OCI-LY7 (cell line): ENCODE data around the gene TASOR2. TPM values are rescaled to one million over a fixed set of nuclear protein-coding genes. Genes with fewer than 3 reads are reported as not detected.

Experiments used
- BruUV-seq: library from RNA; stranded (reverse); fragments of 400-500 nt; replicated peaks from 2 replicates; lab custom pipeline; 2021; lab: Mats Ljungman, UMichigan
- CTCF ChIA-PET: fragments of 300-600 bp; sonication (Branson Sonifier 250); formaldehyde crosslinking; loops from one replicate; lab custom pipeline; 2022; ENCODE audit warnings: antibody characterized with exemption; ENCODE audit not compliant: unreplicated experiment; lab: Charles Lee
- POLR2A ChIA-PET: fragments of 300-600 bp; sonication (Branson Sonifier 250); formaldehyde crosslinking; loops from one replicate; lab custom pipeline; 2022; ENCODE audit warnings: antibody characterized with exemption; lab: Charles Lee
- DNase-seq: peaks from one replicate; pipeline ENCODE4 v3.0.0-alpha.2; 2015; ENCODE audit warnings: low spot score
- H2AFZ ChIP-seq: fragments of 200-600 bp; sonication (generic), shearing (Covaris generic); 2 replicates; pipeline ENCODE4 v1.6.1; 2014; ENCODE audit warnings: mild to moderate bottlenecking, antibody characterized with exemption, low read length, moderate library complexity
- H3K27ac ChIP-seq: fragments of 200-600 bp; sonication (generic); 2 replicates; pipeline ENCODE4 v1.5.1; 2014; ENCODE audit warnings: mixed run types, low read depth, mild to moderate bottlenecking, moderate library complexity, low read length, inconsistent platforms; ENCODE audit not compliant: poor library complexity, severe bottlenecking
- H3K36me3 ChIP-seq: fragments of 200-600 bp; sonication (generic); 2 replicates; pipeline ENCODE4 v1.6.1; 2014; ENCODE audit warnings: mild to moderate bottlenecking, antibody characterized with exemption, low read length, moderate library complexity, mixed read lengths; ENCODE audit not compliant: insufficient read depth
- H3K4me1 ChIP-seq: fragments of 200-600 bp; sonication (generic); 2 replicates; pipeline ENCODE4 v1.5.1; 2014; ENCODE audit warnings: mild to moderate bottlenecking, low read length; ENCODE audit not compliant: insufficient read depth, poor library complexity, severe bottlenecking
- H3K4me2 ChIP-seq: fragments of 200-600 bp; sonication (generic); 2 replicates; pipeline ENCODE4 v1.6.1; 2014; ENCODE audit warnings: mild to moderate bottlenecking, low read length
- H3K4me3 ChIP-seq: fragments of 200-600 bp; sonication (generic); 2 replicates; pipeline ENCODE4 v1.5.1; 2014; ENCODE audit warnings: mild to moderate bottlenecking, low read depth, low read length; ENCODE audit not compliant: poor library complexity, severe bottlenecking
- H3K79me2 ChIP-seq: fragments of 200-600 bp; sonication (generic); 2 replicates; pipeline ENCODE4 v1.6.1; 2016; ENCODE audit warnings: low read depth, mild to moderate bottlenecking, low read length, moderate library complexity, mixed read lengths; ENCODE audit not compliant: insufficient read depth
- H3K9me2 ChIP-seq: fragments of 200-600 bp; sonication (generic); 2 replicates; pipeline ENCODE4 v1.6.1; 2016; ENCODE audit warnings: mild to moderate bottlenecking, low read length, mixed read lengths; ENCODE audit not compliant: insufficient read depth
- H3K9me3 ChIP-seq: fragments of 200-600 bp; sonication (generic); 2 replicates; pipeline ENCODE4 v1.6.1; 2014; ENCODE audit warnings: mild to moderate bottlenecking, mixed run types, low read length, mixed read lengths
- H4K20me1 ChIP-seq: fragments of 200-600 bp; sonication (generic); 2 replicates; pipeline ENCODE4 v1.6.1; 2014; ENCODE audit warnings: mild to moderate bottlenecking, antibody characterized with exemption, low read length, moderate library complexity, mixed read lengths; ENCODE audit not compliant: insufficient read depth
- EZH2phosphoT487 ChIP-seq: fragments of 200-600 bp; sonication (generic); IDR thresholded peaks from 2 replicates; pipeline ENCODE4 v1.6.1; 2018; ENCODE audit warnings: low read depth, borderline replicate concordance, mild to moderate bottlenecking, mixed run types, antibody characterized with exemption, low read length, moderate library complexity, mixed read lengths
- intact Hi-C: fragments of 100-400 bp; cut with micrococcal nuclease; formaldehyde crosslinking; loops from one replicate; pipeline ENCODE4 v1.10.0; 2022; ENCODE audit not compliant: unreplicated experiment
- total RNA-seq, 2 experiments: library from RNA; depleted of rRNA in 1 of 2; stranded (reverse); fragments of >200 nt in 1 of 2; shearing (Covaris generic) in 1 of 2; gene quantifications; 2 replicates each; pipeline ENCODE4 v1.2.3, GENCODE V29; 2014 to 2022
- TF ChIP-seq, protein P1 (sequence below): fragments of 200-600 bp; sonication (generic); conservative IDR thresholded peaks from 2 replicates; pipeline ENCODE4 v1.5.1; 2014; ENCODE audit warnings: mild to moderate bottlenecking, antibody characterized with exemption, low read length, moderate library complexity, mixed read lengths

The TASOR2 gene
- total RNA-seq, 2 experiments from 2014 or later, result 103 to 116 TPM

DNA sequence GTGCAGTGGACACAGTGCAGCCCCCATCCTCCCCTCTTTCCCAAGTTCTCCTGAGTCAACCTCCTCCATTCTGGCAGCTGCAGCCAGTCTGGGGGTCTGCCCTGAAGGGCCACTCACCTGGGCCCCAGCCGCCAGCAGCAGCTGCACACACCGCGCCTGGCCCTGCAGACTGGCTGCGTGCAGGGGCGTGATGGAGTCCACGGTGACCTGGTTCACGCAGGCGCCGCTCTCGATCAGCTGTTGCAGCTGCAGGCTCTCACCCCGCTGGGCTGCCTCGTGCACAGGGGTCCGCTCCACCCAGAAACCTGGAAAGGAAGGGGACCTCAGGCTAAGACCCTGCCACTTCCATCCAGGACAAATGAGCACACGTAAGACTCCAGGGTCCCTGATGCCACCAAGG is 31.9 kb upstream of the TASOR2 start:
- Histone ChIP-seq H3K79me2 (peaks cover 20% of the 10 kb centered on the region; the same call in 1 of the 2 replicates), H3K4me2 (0 out of 2 replicates have a peak overlapping the region, but pooled peaks have one; percentile 12), H3K4me1 (peaks cover 56% of the 10 kb centered on the region), H3K9me2 (no peaks in the 10 kb centered on the region), H3K9me3 (no peaks in the 10 kb centered on the region), H3K4me3 (no peak overlapping the region), H3K36me3 (peaks cover 29% of the 10 kb centered on the region), H4K20me1 (no peaks in the 10 kb centered on the region), H3K27ac (peak overlapping the region; percentile 20), H2AFZ (no peak overlapping the region)
- DNase-seq, result no peak
- BruUV-seq, result no TSS peak
- intact Hi-C loops, result loop anchor here (10.0 kb wide), 1 partner anchor 692 kb away; no protein-coding TSS in a partner anchor
- CTCF ChIA-PET, result no interaction called here
- no peak for TF ChIP-seq EZH2phosphoT487
- TF ChIP-seq, protein P1, sequence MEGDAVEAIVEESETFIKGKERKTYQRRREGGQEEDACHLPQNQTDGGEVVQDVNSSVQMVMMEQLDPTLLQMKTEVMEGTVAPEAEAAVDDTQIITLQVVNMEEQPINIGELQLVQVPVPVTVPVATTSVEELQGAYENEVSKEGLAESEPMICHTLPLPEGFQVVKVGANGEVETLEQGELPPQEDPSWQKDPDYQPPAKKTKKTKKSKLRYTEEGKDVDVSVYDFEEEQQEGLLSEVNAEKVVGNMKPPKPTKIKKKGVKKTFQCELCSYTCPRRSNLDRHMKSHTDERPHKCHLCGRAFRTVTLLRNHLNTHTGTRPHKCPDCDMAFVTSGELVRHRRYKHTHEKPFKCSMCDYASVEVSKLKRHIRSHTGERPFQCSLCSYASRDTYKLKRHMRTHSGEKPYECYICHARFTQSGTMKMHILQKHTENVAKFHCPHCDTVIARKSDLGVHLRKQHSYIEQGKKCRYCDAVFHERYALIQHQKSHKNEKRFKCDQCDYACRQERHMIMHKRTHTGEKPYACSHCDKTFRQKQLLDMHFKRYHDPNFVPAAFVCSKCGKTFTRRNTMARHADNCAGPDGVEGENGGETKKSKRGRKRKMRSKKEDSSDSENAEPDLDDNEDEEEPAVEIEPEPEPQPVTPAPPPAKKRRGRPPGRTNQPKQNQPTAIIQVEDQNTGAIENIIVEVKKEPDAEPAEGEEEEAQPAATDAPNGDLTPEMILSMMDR, result no peak
- POLR2A ChIA-PET, result interaction anchor here (2.2 kb wide), 1 partner anchor 10 kb away, joined by 7 read pairs; no protein-coding TSS in a partner anchor

DNA sequence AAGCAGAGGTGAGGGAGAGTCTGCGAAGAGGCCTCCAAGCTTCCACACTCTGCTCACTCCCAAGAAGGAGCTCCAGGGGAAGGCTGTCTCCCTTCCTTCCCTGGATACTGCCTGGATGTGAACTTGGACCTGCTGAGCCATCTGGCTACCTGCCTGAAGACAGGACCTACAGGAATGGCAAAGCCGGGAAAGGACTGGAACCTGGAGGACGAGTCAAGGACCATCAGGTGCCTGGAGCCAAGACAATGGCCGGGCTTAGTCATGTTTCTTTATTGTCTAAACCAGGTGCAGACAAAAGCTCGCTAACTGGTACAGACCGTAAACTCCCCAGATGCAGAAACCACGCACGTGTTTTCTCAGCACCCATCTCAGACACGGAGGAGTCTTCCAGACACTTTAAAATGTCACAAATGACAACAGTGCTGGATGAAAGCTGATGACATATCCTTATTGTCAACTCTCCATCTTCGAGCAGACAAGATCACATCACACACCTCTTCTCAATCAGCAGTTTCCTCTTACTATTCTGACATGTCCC is 30.4 kb upstream of the TASOR2 start:
- CTCF ChIA-PET, result no interaction called here
- Histone ChIP-seq H3K79me2 (peaks cover 28% of the 10 kb centered on the region; the same call in 1 of the 2 replicates), H3K9me2 (no peaks in the 10 kb centered on the region), H3K27ac (peak overlapping the region; percentile 100), H3K9me3 (no peaks in the 10 kb centered on the region), H3K36me3 (peaks cover 13% of the 10 kb centered on the region), H4K20me1 (no peaks in the 10 kb centered on the region), H3K4me2 (peak overlapping the region; percentile 93), H2AFZ (peak overlapping the region; percentile 42; the same call in 1 of the 2 replicates), H3K4me3 (peak overlapping the region; percentile 62), H3K4me1 (peaks cover 72% of the 10 kb centered on the region)
- no TSS peak for BruUV-seq
- intact Hi-C loops, result loop anchor here (10.0 kb wide), 1 partner anchor 691 kb away; no protein-coding TSS in a partner anchor
- POLR2A ChIA-PET, result interaction anchor here (0.7 to 3.8 kb wide), 7 partner anchors 10 to 95 kb away, joined by 3 to 45 read pairs (median 7); partner anchors contain the start of gene ASB13
- TF ChIP-seq, protein P1, result no peak
- no peak for TF ChIP-seq EZH2phosphoT487
- DNase-seq, result peak; percentile 73

DNA sequence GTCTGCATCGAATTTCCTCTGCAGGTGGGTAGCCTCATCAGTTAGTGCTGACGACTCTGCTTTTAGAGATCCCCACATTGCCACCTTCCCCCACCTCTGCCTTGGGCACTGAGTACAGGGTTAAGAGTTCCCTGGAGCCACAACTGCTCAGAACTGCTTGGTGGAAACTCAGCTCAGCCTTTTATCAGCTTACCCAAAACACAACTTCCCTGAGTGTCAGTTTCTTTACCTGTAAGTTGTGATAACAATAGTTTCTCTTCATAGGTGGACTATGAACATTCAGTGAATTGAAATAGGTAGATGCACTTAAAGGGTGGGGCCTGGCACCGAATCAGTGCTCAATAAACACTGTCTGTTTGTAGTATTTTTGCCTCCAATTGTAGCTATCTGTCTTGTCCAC is 29.5 kb upstream of the TASOR2 start:
- peak overlapping the region; percentile 62 for H3K4me3 ChIP-seq
- no peaks in the 10 kb centered on the region for H4K20me1 ChIP-seq
- peaks cover 8% of the 10 kb centered on the region for H3K36me3 ChIP-seq
- peaks cover 28% of the 10 kb centered on the region; the same call in 1 of the 2 replicates for H3K79me2 ChIP-seq
- H3K4me2 ChIP-seq, result peak overlapping the region; percentile 93
- POLR2A ChIA-PET, result interaction anchor here (0.6 to 3.8 kb wide), 14 partner anchors 8 to 154 kb away, joined by 3 to 45 read pairs (median 4); partner anchors contain the start of gene ASB13
- DNase-seq, result peak; percentile 91
- H3K27ac ChIP-seq, result peak overlapping the region; percentile 100
- no peaks in the 10 kb centered on the region for H3K9me3 ChIP-seq
- BruUV-seq, result no TSS peak
- peaks cover 80% of the 10 kb centered on the region for H3K4me1 ChIP-seq
- intact Hi-C loops, result loop anchor here (1.0 to 10.0 kb wide), 3 partner anchors 10 to 690 kb away; no protein-coding TSS in a partner anchor
- H3K9me2 ChIP-seq, result no peaks in the 10 kb centered on the region
- peak overlapping the region; percentile 42; the same call in 1 of the 2 replicates for H2AFZ ChIP-seq
- CTCF ChIA-PET, result interaction anchor here (0.6 to 1.5 kb wide), 5 partner anchors 10 to 62 kb away, joined by 3 to 6 read pairs (median 4); no protein-coding TSS in a partner anchor
- TF ChIP-seq, protein P1, result no peak
- no peak for TF ChIP-seq EZH2phosphoT487
